ENCODE results near the gene GRM4.

GRM4 gene

GRCh38 chr6:34051331-34051919 is 94.5 kb downstream of the GRM4 start:
- no peak for TF ChIP-seq CTCF (IDR thresholded peaks at IDR 0.05; ENCODE audit: low read length, missing control alignments)
- no peak overlapping the region for H3K4me3 ChIP-seq (replicated peaks; ENCODE audit: low read depth, low read length)
- no peak for DNase-seq (ENCODE audit: low read depth)

- DNase-seq (ENCODE audit: low read depth), result no peak
- H3K4me3 ChIP-seq (replicated peaks; ENCODE audit: low read depth, low read length), result no peak overlapping the region
- no peak for TF ChIP-seq CTCF (IDR thresholded peaks at IDR 0.05; ENCODE audit: low read length, missing control alignments)
Measured at GRCh38 chr6:34050691-34051090, 95.2 kb downstream of the GRM4 start.

- H3K4me3 ChIP-seq (replicated peaks; ENCODE audit: low read depth, low read length), result no peak overlapping the region
- no peak for DNase-seq (ENCODE audit: low read depth)
- TF ChIP-seq CTCF (IDR thresholded peaks at IDR 0.05; ENCODE audit: low read length, missing control alignments), result no peak
Measured at GRCh38 chr6:34049395-34050342, 96.2 kb downstream of the GRM4 start.

- no peak for DNase-seq (ENCODE audit: low read depth)
- no peak for TF ChIP-seq CTCF (IDR thresholded peaks at IDR 0.05; ENCODE audit: low read length, missing control alignments)
- H3K4me3 ChIP-seq (replicated peaks; ENCODE audit: low read depth, low read length), result no peak overlapping the region
Measured at GRCh38 chr6:34047913-34048867, 97.7 kb downstream of the GRM4 start.

GRCh38 chr6:34046617-34047016 is 99.3 kb downstream of the GRM4 start:
- no peak for DNase-seq (ENCODE audit: low read depth)
- no peak overlapping the region for H3K4me3 ChIP-seq (replicated peaks; ENCODE audit: low read depth, low read length)
- TF ChIP-seq CTCF (IDR thresholded peaks at IDR 0.05; ENCODE audit: low read length, missing control alignments), result no peak

- no peak for DNase-seq (ENCODE audit: low read depth)
- no peak for TF ChIP-seq CTCF (IDR thresholded peaks at IDR 0.05; ENCODE audit: low read length, missing control alignments)
- H3K4me3 ChIP-seq (replicated peaks; ENCODE audit: low read depth, low read length), result no peak overlapping the region
Measured at GRCh38 chr6:34045771-34046170, 100.1 kb downstream of the GRM4 start.
